ENCODE measurements around the gene ISG15.

The ISG15 gene

GRCh38 chr1:1047407-1047806 is 34.1 kb downstream of the ISG15 start:
- TF ChIP-seq ELF4 (IDR thresholded peaks at IDR 0.05): no peak
- TF ChIP-seq ARNT (IDR thresholded peaks at IDR 0.05): no peak
- no peak for TF ChIP-seq SP1 (IDR thresholded peaks at IDR 0.05)
- TF ChIP-seq SUZ12 (IDR thresholded peaks at IDR 0.05): no peak
- POLR2A ChIA-PET: no interaction called here
- no peak for DNase-seq (ENCODE audit: extremely low spot score)
- CTCF ChIA-PET: no interaction called here

GRCh38 chr1:1047963-1048362 is 34.7 kb downstream of the ISG15 start:
- ChIA-PET CTCF (no interaction called here), POLR2A (interaction anchor here (1.0 kb wide), 1 partner anchor 13 kb away, joined by 3 read pairs; no protein-coding TSS in a partner anchor)
- no peak for DNase-seq (ENCODE audit: extremely low spot score)
- no peak for TF ChIP-seq SP1 (IDR thresholded peaks at IDR 0.05)
- no peak for TF ChIP-seq LEF1 (IDR thresholded peaks at IDR 0.05; ENCODE audit: borderline replicate concordance)
- no peak for TF ChIP-seq L3MBTL2 (conservative IDR thresholded peaks at IDR 0.05)
- TF ChIP-seq, protein P1, sequence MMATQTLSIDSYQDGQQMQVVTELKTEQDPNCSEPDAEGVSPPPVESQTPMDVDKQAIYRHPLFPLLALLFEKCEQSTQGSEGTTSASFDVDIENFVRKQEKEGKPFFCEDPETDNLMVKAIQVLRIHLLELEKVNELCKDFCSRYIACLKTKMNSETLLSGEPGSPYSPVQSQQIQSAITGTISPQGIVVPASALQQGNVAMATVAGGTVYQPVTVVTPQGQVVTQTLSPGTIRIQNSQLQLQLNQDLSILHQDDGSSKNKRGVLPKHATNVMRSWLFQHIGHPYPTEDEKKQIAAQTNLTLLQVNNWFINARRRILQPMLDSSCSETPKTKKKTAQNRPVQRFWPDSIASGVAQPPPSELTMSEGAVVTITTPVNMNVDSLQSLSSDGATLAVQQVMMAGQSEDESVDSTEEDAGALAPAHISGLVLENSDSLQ (IDR thresholded peaks at IDR 0.05): no peak
- TF ChIP-seq FOXA1 (IDR thresholded peaks at IDR 0.05): no peak
- TF ChIP-seq BHLHE40 (IDR thresholded peaks at IDR 0.05; ENCODE audit: borderline replicate concordance): no peak
- TF ChIP-seq FOXK2 (IDR thresholded peaks at IDR 0.05): no peak
- TF ChIP-seq ZNF384 (IDR thresholded peaks at IDR 0.05): no peak
- TF ChIP-seq TARDBP (IDR thresholded peaks at IDR 0.05): no peak
- no peak for TF ChIP-seq ARNT (IDR thresholded peaks at IDR 0.05)
- no peak for TF ChIP-seq SUZ12 (IDR thresholded peaks at IDR 0.05)
- TF ChIP-seq HDGF (IDR thresholded peaks at IDR 0.05; ENCODE audit: borderline replicate concordance): no peak
- TF ChIP-seq FOXM1 (IDR thresholded peaks at IDR 0.05; ENCODE audit: borderline replicate concordance): no peak
- no peak for TF ChIP-seq NFRKB (IDR thresholded peaks at IDR 0.05)
- no peak for TF ChIP-seq ELF4 (IDR thresholded peaks at IDR 0.05)

- DNase-seq (ENCODE audit: extremely low spot score): no peak
- ChIA-PET POLR2A (interaction anchor here (1.0 kb wide), 1 partner anchor 12 kb away, joined by 3 read pairs; no protein-coding TSS in a partner anchor), CTCF (no interaction called here)
- no peak for TF ChIP-seq ELF4 (IDR thresholded peaks at IDR 0.05)
- TF ChIP-seq SP1 (IDR thresholded peaks at IDR 0.05): no peak
- TF ChIP-seq CTBP1 (IDR thresholded peaks at IDR 0.05; ENCODE audit: borderline replicate concordance): no peak
Measured at GRCh38 chr1:1048765-1049164, 35.5 kb downstream of the ISG15 start.

GRCh38 chr1:1049318-1050165 is 36.2 kb downstream of the ISG15 start:
- ChIA-PET CTCF (no interaction called here), POLR2A (interaction anchor here (1.0 kb wide), 1 partner anchor 11 kb away, joined by 3 read pairs; no protein-coding TSS in a partner anchor)
- TF ChIP-seq LEF1 (IDR thresholded peaks at IDR 0.05; ENCODE audit: borderline replicate concordance) (no peak), CTBP1 (IDR thresholded peaks at IDR 0.05; ENCODE audit: borderline replicate concordance) (no peak), FOXA1 (IDR thresholded peaks at IDR 0.05) (no peak), ARNT (IDR thresholded peaks at IDR 0.05) (no peak), SUZ12 (IDR thresholded peaks at IDR 0.05) (no peak), BHLHE40 (IDR thresholded peaks at IDR 0.05; ENCODE audit: borderline replicate concordance) (no peak), SP1 (IDR thresholded peaks at IDR 0.05) (no peak), L3MBTL2 (conservative IDR thresholded peaks at IDR 0.05) (no peak), ZNF384 (IDR thresholded peaks at IDR 0.05) (no peak), FOXK2 (IDR thresholded peaks at IDR 0.05) (no peak), TARDBP (IDR thresholded peaks at IDR 0.05) (no peak), NFRKB (IDR thresholded peaks at IDR 0.05) (no peak), FOXM1 (IDR thresholded peaks at IDR 0.05; ENCODE audit: borderline replicate concordance) (no peak), HDGF (IDR thresholded peaks at IDR 0.05; ENCODE audit: borderline replicate concordance) (no peak), ELF4 (IDR thresholded peaks at IDR 0.05) (no peak)
- TF ChIP-seq, protein P1 (IDR thresholded peaks at IDR 0.05): no peak
- no peak for DNase-seq (ENCODE audit: extremely low spot score)

GRCh38 chr1:1050577-1051052 is 37.3 kb downstream of the ISG15 start:
- ChIA-PET CTCF (no interaction called here), POLR2A (no interaction called here)
- DNase-seq (ENCODE audit: extremely low spot score): no peak
- no peak for TF ChIP-seq HDGF (IDR thresholded peaks at IDR 0.05; ENCODE audit: borderline replicate concordance)
- no peak for TF ChIP-seq L3MBTL2 (conservative IDR thresholded peaks at IDR 0.05)
- TF ChIP-seq ELF4 (IDR thresholded peaks at IDR 0.05): no peak
- TF ChIP-seq ARNT (IDR thresholded peaks at IDR 0.05): no peak
- TF ChIP-seq, protein P1 (IDR thresholded peaks at IDR 0.05): no peak
- no peak for TF ChIP-seq ZNF384 (IDR thresholded peaks at IDR 0.05)
- no peak for TF ChIP-seq FOXK2 (IDR thresholded peaks at IDR 0.05)
- TF ChIP-seq NFRKB (IDR thresholded peaks at IDR 0.05): no peak
- no peak for TF ChIP-seq SP1 (IDR thresholded peaks at IDR 0.05)
- no peak for TF ChIP-seq CTBP1 (IDR thresholded peaks at IDR 0.05; ENCODE audit: borderline replicate concordance)
- no peak for TF ChIP-seq BHLHE40 (IDR thresholded peaks at IDR 0.05; ENCODE audit: borderline replicate concordance)
- TF ChIP-seq SUZ12 (IDR thresholded peaks at IDR 0.05): no peak
- TF ChIP-seq FOXM1 (IDR thresholded peaks at IDR 0.05; ENCODE audit: borderline replicate concordance): no peak
- TF ChIP-seq FOXA1 (IDR thresholded peaks at IDR 0.05): no peak
- no peak for TF ChIP-seq TARDBP (IDR thresholded peaks at IDR 0.05)
- no peak for TF ChIP-seq LEF1 (IDR thresholded peaks at IDR 0.05; ENCODE audit: borderline replicate concordance)

All from HEK293T (cell line).